Effector CD4-positive, alpha-beta T cell (primary cell): ENCODE results near the gene MATN4.

Experiments used
- DNase-seq: peaks from one replicate; pipeline ENCODE4 v3.0.0-alpha.2; 2020

The MATN4 gene

DNA sequence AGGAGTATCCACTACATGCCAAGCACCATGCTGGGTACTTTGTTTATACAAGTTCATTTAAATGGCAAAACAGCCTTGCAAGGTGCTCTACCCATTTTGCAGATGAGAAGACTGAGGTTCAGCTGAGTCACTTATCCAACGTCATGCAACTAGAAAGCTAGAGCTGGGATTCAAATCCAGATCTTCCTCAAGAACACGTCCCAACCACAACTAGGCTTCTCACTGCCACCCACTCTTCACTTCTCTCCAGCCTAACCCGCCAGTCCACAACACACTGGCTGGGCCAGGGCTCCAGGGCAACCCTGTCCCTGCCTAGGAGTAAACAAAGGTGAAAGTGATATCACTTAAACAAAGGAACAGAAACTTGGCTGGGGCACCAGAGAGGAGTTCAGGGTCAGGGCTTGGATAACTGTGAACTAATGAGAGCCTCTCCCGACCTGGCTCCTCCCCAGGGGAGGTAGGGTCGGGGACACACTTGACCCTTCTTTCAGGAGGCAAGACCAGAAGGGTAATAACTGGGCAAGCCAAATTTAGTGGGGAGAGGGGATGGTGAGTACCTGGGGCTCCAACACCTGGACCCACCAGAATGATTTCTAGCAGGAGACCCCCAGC, 32.2 kb upstream of the MATN4 start:
- no peak for DNase-seq

- DNase-seq: no peak
Observed at GRCh38 chr20:45339799-45340198, 31.7 kb upstream of the MATN4 start.

GRCh38 chr20:45339084-45339483, 31.0 kb upstream of the MATN4 start:
- no peak for DNase-seq

DNA sequence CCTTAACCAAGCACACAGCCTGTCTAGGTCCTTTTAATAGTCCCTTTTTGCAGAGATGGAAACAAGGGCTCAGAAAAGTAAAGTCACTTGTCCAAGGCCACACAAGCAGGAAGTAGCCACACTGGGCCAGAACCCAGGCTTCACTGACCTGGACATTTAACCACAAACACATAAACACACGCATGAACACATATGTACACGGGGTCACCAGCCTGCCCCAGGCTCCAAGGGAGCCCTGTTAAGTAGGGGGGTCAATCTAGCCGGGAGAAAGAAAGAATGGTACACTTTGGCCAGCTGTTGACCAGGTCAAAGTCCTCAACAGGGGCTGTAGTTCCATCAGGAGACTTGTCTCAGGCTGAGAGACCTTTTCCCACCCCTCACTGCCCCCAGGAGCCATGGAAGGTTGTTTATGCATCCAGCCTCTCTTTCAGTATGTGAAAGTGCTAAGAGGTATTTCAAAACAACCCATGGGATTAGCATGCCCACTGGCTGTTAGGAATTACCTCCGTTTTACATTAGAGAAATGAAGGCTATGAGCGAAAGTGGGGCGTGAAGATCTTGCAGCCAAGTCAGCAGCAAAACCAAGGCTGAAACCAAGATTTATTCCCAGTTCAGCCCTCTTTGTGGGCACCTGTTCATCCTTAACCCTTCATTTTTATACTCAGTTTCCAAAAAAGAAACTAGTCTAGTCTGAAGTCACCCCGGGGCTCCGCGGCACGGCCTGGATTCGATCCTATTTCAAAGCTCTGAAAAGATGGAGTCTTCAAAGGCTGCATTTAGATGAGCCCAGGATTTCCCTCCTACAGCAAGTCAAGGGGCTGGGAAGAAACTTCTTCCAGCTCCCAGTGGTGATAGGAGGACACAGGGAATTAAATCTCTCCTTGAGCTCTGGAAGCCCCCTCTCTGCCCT, 30.3 kb upstream of the MATN4 start:
- no peak for DNase-seq

DNA sequence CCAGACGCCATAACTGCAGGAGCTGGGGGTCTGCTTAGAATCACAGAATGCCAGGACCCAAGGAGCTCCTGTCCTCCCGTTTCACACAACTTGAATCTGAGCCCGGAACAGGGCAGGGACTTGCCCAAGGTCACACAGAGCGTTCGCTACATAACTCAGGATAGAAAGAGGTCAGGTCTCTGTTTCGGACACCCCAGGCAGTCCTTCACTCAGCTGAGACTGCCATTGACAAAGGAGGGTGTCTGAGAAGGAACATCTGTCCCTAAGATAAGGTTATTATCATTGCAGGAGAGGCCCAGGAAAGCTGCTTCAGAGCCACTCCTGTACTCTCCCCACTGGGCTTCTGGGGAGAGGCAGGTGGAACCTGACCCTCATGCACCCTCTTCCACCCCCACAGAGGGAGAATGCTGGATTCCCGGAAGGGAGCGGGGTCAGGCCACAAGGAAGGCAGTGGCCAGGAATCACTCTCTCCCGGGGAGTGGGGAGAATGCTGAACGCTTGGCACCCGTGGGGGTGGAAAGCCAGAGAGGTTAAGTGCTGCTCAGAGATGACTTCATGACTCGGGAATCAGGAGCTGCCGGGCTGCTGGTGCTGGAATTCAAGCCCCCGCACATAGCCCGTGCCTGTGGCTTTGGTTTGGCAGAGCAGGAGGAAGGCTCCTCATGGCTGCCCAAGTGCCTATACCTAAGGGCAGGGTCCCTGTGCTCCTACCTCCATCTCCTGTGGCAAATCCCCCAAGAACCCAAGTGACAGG, 29.4 kb upstream of the MATN4 start:
- DNase-seq: no peak

- no peak for DNase-seq
Observed at GRCh38 chr20:45336530-45337366, 28.6 kb upstream of the MATN4 start.

DNA sequence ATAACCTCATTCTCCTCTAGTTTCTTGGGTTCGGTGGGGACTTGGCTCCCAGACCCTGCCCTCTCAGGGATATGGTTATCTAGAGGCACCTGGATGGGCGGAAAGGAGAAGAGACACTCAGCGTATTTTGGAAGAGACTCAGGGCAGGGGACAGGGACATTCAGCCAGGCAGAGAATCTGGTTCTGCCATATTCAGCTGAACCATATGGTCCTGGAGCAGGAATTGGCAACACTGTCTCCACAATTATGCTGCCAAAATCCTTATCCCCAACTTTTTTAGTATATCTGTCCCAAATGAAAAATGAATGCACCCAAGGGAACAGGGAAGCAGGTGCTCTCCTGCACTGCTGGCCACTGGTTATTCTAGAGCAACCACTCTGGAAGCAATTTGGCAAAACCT, 22.4 kb upstream of the MATN4 start:
- DNase-seq: no peak

DNA sequence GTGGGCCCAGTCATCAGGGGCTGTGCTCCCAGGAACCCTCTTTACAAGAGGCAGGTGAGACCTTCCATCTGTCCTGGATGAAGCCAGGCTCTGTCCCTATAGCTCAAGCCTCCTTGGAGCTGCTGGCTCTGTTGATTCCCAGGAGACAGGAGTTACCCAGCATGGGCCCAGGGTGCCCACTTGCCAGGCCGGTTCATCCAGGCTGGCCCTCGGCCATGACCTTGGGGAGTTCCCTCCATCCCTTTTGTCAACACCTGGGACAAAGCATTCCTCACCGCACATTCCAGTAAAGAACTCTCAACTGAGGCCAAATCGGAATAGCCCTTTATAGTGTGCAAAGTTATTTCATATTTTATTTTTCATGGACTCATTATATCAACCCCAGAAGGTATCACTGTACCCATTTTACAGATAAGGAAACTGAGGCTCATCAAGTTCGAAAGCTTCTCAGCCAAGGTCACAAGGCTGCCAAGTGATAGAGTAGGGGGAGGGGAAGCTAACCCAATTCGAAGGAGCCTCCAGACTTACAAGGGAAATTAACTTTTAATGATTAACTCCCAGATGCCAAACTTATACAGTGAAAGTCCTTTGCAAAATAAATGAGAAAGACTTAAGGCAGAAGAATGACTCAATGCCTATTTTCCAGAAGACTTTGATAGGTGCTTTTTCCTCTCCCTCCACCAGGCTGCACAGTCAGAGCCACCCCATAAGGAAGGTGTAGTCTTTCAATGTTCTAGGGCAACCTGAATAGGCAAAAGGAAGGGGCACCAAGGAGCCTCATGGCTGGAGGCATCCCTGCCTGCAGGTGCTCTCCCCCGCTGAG, 21.6 kb upstream of the MATN4 start:
- DNase-seq: no peak

DNA sequence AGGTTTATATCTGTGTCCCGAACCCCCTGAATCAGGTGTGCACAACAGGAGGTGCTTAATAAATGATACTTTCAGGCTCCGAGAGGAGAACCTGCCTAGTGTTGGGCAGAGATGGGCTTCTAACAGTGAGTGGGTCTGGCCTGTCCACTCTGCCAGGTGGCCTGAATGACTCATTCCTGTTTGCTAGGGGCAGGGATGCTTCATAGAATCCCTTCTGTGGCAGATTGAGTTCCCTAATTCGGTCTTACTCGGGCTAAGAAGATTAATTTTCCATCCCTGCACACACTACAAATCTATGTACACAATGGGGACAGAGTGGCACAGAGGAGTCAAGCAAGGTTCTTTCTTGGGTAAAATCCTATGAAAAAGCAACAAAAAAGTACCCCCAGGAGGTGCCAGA, 20.4 kb upstream of the MATN4 start:
- DNase-seq: no peak

- no peak for DNase-seq
Observed at GRCh38 chr20:45325371-45325770, 17.3 kb upstream of the MATN4 start.

GRCh38 chr20:45323731-45324130, 15.6 kb upstream of the MATN4 start:
- DNase-seq: no peak

DNA sequence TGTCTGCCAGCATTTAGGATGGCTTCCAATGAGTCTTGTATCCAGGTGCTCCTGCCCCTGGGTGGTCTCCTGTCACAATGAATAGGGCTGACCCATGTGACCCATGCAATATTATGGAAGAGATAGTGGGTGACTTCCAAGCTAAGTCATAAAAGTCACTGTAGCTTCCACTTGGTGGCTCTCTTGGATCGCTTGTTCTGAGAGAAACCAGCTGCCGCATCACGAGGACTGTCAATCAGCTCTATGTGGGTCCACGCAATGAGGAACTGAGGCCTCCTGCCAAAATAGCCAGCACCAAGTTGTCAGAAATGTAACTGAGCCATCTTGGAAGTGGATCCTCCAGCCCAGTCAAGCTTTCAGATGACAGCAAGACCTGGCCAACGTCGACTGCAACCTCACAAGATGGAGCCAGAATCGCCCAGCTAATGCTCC, 14.9 kb upstream of the MATN4 start:
- DNase-seq: no peak

- DNase-seq: no peak
Observed at GRCh38 chr20:45320948-45321595, 13.0 kb upstream of the MATN4 start.

DNA sequence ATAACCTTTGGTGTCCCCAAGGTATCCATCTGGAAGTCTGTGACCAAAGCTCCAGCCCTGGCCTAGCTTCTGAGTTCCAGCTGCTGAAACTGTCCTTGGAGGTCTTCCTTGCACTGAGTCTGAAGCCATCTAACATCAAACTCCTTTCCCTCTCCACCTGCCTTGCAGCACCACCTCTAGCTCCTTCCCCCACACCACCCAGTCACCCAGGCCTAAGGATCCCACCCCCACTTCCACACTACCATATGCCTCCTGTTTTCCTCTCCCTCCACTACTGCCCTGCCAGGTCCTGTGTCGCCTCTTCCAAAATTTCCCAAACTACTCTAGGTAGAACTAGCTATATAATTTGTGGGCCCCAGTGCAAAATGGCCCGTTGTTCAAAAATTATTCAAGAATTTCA, 10.8 kb upstream of the MATN4 start:
- DNase-seq: no peak

- DNase-seq: no peak
Observed at GRCh38 chr20:45318386-45318939, 10.4 kb upstream of the MATN4 start.

- DNase-seq: no peak
Observed at GRCh38 chr20:45317826-45318225, 9.7 kb upstream of the MATN4 start.

DNA sequence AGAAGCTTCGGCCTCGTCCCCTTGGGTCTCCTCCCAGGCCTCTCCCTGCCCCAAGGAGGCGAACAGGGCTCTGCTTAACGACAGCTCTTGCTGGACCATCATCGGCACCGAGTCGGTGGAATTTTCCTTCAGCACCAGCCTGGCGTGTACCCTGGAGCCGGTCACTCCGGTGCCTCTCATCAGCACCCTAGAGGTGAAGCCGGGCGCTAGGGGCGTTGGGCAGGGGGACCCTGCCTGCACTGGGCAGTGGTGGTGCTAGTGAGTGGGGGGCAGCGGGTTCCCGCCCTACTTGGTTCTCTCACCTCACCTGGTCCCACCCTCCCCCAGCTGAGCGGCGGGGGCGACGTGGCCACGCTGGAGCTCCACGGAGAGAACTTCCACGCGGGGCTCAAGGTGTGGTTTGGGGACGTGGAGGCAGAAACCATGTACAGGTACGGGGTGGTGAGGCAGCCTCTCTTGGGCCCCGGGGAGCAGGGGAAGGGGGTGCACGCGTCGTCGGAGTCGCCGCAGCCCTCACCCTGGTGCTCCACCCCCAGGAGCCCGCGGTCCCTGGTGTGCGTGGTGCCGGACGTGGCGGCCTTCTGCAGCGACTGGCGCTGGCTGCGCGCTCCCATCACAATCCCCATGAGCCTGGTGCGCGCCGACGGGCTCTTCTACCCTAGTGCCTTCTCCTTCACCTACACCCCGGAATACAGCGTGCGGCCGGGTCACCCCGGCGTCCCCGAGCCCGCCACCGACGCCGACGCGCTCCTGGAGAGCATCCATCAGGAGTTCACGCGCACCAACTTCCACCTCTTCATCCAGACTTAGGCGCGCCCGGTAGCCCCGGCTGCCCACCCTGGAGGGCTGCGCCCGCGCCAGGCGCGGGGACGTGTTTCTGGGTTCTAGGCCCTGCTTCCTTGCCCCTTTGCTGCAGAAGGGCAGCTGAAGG, 8.3 kb upstream of the MATN4 start:
- no peak for DNase-seq

- DNase-seq: no peak
Observed at GRCh38 chr20:45315672-45316071, 7.6 kb upstream of the MATN4 start.

- DNase-seq: no peak
Observed at GRCh38 chr20:45313943-45314342, 5.8 kb upstream of the MATN4 start.
